GM12801 (cell line): ENCODE data around the gene FMN1.

Experiments used
- TF ChIP-seq, protein P1 (sequence below): IDR thresholded peaks from one replicate; pipeline ENCODE4 v1.5.1; 2011; ENCODE audit warnings: control low read depth; ENCODE audit not compliant: insufficient read length; ENCODE audit errors: extremely low read depth

Gene FMN1

DNA sequence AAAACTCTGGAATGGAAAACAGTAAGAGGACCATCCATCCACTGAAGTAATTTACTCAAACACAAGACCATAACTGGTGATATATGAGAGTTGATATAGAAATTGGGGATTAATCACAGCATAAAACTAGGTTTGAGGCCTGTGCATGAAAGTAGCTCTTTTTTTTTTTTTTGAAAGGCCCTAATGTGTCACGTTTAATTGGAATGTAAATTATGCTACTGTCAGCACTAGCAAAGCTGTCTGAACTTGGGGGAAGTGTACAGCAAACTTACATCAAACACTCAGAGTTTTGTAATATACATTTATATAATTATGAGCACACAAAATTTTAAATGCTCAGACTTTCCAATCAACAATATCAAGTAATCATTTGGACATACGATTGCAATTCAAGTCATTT lies 322.6 kb downstream of the FMN1 start:
- TF ChIP-seq, protein P1, sequence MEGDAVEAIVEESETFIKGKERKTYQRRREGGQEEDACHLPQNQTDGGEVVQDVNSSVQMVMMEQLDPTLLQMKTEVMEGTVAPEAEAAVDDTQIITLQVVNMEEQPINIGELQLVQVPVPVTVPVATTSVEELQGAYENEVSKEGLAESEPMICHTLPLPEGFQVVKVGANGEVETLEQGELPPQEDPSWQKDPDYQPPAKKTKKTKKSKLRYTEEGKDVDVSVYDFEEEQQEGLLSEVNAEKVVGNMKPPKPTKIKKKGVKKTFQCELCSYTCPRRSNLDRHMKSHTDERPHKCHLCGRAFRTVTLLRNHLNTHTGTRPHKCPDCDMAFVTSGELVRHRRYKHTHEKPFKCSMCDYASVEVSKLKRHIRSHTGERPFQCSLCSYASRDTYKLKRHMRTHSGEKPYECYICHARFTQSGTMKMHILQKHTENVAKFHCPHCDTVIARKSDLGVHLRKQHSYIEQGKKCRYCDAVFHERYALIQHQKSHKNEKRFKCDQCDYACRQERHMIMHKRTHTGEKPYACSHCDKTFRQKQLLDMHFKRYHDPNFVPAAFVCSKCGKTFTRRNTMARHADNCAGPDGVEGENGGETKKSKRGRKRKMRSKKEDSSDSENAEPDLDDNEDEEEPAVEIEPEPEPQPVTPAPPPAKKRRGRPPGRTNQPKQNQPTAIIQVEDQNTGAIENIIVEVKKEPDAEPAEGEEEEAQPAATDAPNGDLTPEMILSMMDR = no peak

DNA sequence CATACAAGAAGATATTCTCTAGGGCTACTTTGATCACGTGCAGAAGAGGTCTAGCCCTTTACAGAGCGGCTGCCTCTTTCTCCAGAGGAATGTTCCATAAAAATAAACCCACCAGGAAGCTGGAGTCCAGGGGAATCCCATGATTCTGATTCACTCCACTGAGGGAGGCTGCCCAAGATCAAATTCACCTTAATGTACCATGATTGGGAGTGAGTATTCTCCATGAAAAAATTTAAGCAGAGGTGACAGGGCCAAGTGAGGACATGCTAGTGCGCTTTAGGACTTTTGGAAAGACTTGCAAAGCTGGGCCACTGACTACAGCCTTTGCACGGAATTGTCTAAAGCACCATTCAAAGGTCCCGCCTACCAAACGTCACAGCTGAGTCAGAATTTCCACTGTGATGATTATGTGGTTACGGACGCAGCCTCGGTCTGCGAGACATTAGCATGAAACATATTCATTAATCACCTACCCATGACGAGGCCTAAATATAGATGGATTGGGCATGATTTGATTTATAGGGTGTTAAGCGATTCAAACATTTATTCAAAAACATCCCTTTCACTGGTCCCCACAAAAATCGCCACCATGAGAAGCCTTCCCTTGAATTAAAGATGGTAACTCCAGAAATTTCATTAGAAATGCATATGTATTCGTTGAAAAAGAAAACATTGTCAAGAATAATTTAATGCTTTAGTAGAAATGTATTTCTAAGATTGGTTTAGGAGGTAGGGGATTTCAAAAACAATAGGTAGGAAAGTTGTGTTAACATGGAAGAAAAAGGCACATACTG lies 324.1 kb downstream of the FMN1 start:
- TF ChIP-seq, protein P1 = no peak

DNA sequence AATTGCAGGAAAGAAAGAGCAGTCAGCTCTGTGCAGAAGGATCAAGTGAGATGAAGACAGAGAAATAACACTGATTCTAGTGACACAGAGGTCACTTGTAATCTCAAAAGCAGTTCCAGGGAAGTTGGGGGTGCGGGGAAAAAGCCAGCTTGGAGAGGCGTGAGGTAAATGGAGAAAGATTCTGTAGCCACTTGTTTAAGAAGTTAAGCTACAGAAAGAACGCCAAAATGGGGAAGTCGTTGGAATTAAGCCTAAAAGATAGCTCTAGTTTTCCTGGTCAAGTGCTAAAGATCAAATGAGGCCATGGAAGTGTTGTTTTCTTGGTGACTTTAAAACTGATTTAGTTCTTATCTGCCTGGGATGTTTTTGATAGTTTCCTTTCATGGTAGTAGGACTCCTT lies 324.7 kb downstream of the FMN1 start:
- TF ChIP-seq, protein P1 = no peak

DNA sequence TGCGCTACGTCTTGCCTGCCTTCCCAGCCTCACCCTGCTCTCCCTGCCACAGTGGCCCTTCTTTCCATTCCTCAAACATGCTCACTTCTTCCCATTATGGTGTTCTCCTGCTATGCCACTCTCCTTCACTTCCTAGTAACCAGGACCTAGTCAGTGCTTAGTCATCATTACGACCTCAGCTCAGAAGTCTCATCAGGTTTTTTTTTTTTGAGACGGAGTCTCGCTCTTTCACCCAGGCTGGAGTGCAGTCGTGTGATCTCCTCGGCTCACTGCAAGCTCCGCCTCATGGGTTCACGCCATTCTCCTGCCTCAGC lies 327.2 kb downstream of the FMN1 start:
- TF ChIP-seq, protein P1 = no peak

DNA sequence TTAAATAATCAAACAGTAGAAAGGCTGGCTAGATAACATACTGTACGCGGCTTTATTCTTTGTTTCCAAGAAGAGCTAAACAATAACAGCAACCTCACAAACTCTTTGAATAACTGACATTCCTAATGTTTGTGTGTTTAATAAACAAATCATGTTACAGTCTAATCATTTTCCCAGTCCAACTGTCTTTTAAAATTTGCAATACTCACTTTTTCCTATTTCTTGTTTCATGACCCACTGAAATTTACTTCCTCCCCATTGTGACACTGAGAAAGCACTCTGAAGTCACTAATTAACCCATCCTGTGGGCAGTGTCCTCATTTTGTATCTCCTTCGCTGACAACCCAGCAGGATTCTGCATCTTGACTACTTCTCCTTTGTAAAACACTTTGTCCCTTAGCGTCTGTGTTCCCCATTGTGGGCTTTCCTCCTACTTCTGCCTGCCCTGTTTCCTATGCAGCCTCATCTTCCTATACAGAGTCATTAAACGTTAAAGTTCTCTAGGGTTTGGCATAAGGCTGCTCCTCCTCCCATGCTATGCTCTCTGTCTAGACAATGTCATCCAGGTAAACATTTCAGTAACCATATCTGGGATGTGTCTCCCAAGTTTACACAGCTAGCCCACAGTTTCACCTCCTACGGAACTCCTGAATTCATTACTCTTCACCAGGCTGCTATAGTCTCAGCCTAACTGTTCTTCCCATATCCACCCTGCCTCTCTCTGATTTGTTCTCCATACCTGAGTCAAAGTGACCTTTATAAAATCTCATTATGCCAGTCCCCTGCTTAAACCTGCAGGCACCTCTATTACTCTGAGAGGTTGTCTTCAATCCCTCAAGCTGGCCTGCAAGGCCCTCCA lies 327.8 kb downstream of the FMN1 start:
- TF ChIP-seq, protein P1 = no peak

DNA sequence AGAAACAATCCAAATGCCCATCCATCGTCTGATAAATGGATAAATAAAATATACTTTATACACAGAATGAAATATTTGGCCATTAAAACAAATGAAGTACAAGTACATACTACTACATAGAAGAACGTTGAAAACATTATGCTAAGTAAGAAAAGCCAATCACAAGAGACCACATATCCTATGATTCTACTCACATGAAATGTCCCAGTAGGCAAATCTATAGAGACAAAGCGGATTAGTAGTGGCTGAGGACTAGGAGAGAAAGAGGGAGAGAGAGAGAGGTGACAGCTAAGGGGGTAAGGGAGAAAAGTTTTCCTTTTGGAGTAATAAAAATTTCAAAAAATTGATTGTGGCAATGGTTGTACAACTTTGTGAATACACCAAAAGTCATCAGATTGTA lies 329.7 kb downstream of the FMN1 start:
- TF ChIP-seq, protein P1 = no peak

DNA sequence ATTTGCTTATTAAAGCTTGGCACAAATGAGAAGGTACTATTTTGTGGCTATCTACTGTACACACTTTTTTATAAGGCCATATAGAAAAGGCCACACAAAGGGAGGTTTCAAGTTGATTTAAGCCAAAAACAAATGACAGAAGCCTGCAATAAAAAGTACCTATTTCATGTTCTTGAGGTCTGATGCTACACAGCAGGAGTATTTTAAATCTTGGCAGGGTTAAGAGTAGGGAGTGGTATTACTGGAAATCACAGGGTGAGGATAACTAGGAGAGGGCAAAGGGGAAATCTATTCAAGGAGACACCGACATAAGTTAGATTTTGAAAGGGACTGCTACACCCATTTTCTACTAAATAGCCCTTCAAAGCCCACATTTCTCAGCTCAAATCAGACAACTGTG lies 330.5 kb downstream of the FMN1 start:
- TF ChIP-seq, protein P1 = no peak
